NK-92 treated with Interleukin-12 subunit alpha and Interleukin-12 subunit beta, amount 100 ng/mL, for 24 hours (cell line): ENCODE data around the gene CELF2.

Source experiments
- DNase-seq: peaks from one replicate; lab custom pipeline; 2025; lab: John Stamatoyannopoulos, UW

Gene CELF2

GRCh38 chr10:11058965-11059364 is 41.3 kb downstream of the CELF2 start:
- no peak for DNase-seq

GRCh38 chr10:11063856-11064255 is 46.2 kb downstream of the CELF2 start:
- no peak for DNase-seq

- no peak for DNase-seq
Observed at GRCh38 chr10:11064832-11065231, 47.2 kb downstream of the CELF2 start.

- no peak for DNase-seq
Observed at GRCh38 chr10:11065567-11065966, 47.9 kb downstream of the CELF2 start.

- no peak for DNase-seq
Observed at GRCh38 chr10:11066520-11066919, 48.8 kb downstream of the CELF2 start.

DNA sequence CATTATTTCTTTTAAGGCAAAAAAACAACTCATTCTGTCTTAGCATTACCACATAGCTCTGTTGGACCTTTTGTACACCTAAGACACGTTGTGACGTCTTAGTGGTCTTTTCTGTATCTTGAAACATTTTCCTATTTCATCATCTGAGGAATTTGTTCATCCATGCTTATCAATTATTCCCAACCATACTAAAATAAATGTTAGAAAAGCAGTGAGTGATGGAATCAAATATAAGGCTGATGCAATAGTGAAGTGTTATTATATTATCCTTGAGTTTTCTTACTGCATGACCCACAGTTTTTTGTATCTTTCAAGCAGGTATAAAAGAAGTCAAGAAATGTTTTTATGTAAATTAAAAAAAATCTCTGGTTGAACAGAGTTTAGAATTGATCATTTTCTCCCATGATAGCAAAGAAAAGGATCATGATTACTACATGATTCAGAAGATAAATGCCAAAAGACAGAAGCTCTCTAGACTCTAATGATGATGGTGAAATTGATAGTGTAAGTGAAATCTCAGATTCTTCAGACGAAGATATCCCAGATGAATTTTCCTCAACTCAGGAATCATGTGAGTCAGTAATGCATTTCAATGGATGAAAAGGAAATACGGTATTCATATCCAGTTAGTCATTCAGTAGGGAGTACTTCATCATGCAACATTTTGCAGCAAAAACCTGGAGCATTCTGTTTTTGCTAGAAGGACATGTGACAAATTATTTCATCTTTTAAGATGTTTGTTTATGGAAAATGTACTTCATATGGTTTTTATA is 51.4 kb downstream of the CELF2 start:
- no peak for DNase-seq

DNA sequence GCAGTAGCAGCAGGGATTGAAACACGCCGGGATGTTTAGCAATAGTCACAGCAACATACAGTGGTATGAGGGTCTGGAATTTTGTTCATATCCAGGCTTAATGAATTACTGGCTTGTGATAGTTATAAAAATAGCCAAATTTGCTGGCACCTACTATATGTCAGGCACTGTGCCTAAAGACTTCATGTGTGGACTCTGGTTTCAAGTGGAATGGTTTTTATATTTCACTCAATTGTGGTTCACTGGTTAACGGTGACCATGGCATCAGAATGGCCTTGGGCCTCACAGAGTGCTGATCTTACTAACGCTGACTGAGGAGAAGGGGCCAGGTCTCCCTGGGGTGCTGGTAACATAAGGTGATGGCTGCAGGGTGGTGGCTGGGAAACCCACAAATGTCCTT is 55.7 kb downstream of the CELF2 start:
- no peak for DNase-seq

DNA sequence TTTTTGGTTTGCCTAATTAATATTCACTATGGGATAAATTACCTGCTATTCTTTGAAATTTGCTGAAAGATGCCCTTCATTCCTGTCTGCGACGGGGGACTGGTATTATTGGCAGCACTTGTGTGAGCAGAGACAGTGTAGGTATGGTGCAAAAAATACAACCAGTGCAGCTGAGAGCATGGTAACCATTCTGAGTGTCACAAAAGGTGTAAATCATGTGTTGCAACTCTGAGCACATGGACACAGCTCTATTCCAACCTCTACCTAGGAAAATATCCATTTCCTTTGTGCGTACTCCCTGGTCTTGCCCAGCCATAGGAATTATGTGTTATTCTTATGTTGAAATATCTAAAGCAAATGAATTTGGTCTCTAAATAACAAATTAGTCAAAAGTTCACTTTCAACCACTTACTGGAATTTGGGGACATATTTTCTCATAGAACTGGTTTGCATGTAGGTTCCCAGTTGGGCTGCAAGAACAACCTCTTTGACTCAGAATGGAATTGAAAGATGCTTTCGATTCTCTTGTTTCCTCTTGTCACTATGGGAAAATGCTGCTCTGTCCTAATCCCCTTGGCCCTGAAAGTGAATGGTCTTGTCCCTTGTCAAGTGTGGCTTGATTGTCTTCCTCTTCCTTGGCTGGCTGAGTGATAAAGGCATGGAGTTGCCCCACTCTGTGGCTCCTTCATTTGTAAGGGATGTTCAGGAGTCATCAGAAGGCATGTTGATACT is 57.0 kb downstream of the CELF2 start:
- no peak for DNase-seq

DNA sequence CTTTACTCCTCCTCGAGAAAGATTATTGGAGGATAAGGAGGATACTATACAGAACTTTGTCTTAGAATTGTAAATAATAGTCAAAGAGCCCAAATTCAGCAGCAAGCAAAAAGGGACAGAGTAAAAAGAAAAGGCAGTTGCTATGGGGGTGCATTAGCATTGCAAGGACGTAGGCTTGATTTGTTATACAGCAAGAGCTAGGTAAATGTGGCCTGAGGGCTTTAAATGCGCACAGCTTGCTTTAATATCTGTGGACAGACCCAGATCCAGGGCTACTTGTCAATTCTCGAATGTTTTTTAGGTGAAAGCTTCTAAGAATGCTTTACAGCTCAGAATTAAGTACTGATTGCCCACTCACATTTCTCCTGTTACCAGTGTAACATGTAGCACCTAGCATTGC is 58.5 kb downstream of the CELF2 start:
- DNase-seq: no peak

DNA sequence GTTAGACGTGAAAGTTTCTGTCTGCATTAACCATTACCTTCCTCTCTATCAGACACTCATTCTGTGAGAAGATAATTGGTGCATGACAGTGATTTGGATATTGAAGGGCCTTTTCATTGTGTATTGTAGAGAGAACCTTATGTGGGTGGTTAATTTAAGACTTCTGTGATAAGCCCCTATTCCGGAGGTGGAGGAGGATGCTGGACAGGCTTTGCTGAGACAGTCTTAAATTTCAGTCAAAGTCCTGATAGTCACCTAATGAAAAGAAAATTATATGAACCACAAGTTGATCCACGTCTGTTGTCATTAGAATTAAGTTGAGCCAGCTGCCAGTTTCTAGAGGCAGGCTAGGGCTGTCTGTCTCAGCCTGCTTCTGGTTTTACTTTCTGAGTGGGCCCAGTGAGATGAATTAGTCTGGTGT is 62.9 kb downstream of the CELF2 start:
- DNase-seq: no peak

DNA sequence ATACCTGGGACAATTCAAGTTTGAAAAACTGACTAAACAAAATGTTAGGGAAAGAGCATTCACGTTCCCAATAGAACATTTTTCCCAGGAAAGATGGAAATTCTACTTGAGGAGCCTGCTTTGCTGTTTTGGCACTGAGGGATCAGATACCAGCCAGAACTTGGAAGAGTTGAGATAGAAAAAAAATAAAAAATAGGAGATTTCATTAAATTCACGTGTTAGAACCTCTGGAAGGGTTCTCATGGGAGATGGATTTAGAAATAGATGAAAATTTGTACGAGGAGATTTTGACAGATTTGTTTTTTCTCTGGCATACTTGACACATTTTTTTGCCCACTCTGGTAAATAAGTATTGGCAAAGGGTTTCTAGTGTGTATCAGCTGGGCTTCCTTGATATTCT is 63.7 kb downstream of the CELF2 start:
- DNase-seq: no peak

DNA sequence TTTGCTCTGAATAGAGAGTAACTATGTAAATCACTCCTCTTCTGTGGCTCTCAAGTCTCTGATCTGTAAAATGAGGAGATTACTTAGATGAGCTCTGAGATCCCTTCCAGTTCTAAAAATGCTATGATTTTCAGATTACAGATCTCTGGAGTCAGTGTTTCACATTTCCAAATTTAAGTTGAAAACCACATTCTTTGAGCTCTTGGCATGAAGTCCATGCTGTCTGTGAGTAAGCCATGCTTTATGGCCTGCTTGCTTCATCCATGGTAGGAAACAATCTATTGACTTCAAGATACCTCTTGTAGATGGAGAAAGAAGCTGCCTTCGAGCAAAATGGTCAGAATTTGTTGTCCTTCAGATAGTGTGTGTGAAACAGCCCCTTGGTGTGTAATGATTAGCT is 64.9 kb downstream of the CELF2 start:
- no peak for DNase-seq

GRCh38 chr10:11083051-11083450 is 65.4 kb downstream of the CELF2 start:
- DNase-seq: no peak

- DNase-seq: no peak
Observed at GRCh38 chr10:11085545-11085944, 67.9 kb downstream of the CELF2 start.

- no peak for DNase-seq
Observed at GRCh38 chr10:11086177-11086840, 68.6 kb downstream of the CELF2 start.

GRCh38 chr10:11087372-11087771 is 69.7 kb downstream of the CELF2 start:
- no peak for DNase-seq

DNA sequence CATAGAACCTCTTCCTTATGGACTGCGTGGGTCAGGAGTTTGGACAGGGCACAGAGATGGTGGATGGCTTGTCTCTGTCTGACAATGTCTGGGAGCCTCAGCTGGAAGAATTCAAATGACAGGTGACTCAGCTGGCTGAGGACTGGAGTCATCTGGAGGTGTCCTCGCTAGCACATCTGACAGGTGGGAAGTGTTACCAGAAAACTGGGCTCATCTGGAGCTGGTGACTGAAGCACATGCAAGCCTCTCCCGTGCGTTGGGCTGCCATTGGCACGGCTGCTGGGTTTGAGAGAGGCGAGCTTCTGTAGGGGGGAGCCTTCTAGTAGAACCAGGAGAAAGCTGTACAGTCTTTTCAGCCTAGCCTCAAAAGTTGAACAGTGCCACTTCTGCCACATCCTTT is 71.0 kb downstream of the CELF2 start:
- no peak for DNase-seq

GRCh38 chr10:11089272-11089671 is 71.6 kb downstream of the CELF2 start:
- no peak for DNase-seq

DNA sequence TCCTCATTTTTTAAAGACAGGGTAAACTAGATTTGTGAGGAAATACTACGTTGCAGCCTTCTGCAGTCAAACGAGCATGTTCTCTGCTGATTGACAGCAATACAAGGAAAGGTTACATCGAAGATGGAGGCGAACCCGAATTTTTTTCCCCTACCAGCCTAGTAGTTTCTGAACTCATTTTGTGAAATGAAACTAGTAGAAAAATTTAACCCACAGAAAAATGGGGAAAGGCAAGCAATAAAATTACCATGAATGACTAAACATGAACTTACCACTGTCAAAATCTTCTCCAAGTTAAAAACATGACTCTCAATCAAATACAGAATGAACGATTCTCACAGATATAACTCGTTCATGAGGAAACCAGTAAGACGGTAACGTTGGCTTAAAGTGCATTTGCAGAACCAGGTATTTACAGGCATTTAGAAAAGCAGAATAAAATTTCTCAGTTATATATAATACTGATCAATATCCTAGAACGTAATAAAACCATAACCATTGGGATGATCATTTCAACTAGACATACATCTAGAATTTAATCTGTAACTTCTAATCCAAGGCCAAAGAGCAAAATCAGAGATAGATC is 73.9 kb downstream of the CELF2 start:
- no peak for DNase-seq

- no peak for DNase-seq
Observed at GRCh38 chr10:11093771-11094736, 76.4 kb downstream of the CELF2 start.

- DNase-seq: no peak
Observed at GRCh38 chr10:11095374-11095801, 77.7 kb downstream of the CELF2 start.
